HFFc6 (cell line): ENCODE results near the gene TNFSF13. TPM values are rescaled to one million over a fixed set of nuclear protein-coding genes. Genes with fewer than 3 reads are reported as not detected.

Experiments used
- DNase-seq: peaks from one replicate; pipeline ENCODE4 v3.0.0-alpha.2; 2018
- H3K27ac Mint-ChIP-seq: 2 replicates; pipeline ENCODE4 v1.8.0; 2020; ENCODE audit warnings: mild to moderate bottlenecking, mixed read lengths
- H3K27me3 Mint-ChIP-seq: 2 replicates; pipeline ENCODE4 v1.8.0; 2021; ENCODE audit warnings: mild to moderate bottlenecking, moderate library complexity, mixed read lengths; ENCODE audit not compliant: insufficient read depth
- H3K36me3 Mint-ChIP-seq: 2 replicates; pipeline ENCODE4 v1.8.0; 2021; ENCODE audit warnings: low read depth, mixed read lengths
- H3K4me1 Mint-ChIP-seq: 2 replicates; pipeline ENCODE4 v1.8.0; 2020; ENCODE audit warnings: low read depth, mixed read lengths
- H3K4me3 Mint-ChIP-seq: 2 replicates; pipeline ENCODE4 v1.8.0; 2020; ENCODE audit warnings: mild to moderate bottlenecking, moderate library complexity, mixed read lengths
- H3K9me3 Mint-ChIP-seq: 2 replicates; pipeline ENCODE4 v1.8.0; 2020; ENCODE audit warnings: mild to moderate bottlenecking, mixed read lengths
- total RNA-seq, 6 experiments: library from RNA; stranded (reverse); fragmentation: NEBNext Ultra II Directional; extraction: Animal tissue kit (Norgen Biotek cat#: 25700); gene quantifications; 2 replicates in 1 of 6; 3 replicates in 5 of 6; pipeline ENCODE4 v1.2.3, GENCODE V29; 2021
- TF ChIP-seq, protein P1 (sequence below): fragments of 200-600 bp; sonication (generic); IDR thresholded peaks from 2 replicates; pipeline ENCODE4 v1.5.0; 2021; ENCODE audit warnings: antibody characterized with exemption, mild to moderate bottlenecking

TNFSF13 gene
- total RNA-seq, 6 experiments from 2014 or later = 1.2 to 2.8 (median 1.5) TPM

DNA sequence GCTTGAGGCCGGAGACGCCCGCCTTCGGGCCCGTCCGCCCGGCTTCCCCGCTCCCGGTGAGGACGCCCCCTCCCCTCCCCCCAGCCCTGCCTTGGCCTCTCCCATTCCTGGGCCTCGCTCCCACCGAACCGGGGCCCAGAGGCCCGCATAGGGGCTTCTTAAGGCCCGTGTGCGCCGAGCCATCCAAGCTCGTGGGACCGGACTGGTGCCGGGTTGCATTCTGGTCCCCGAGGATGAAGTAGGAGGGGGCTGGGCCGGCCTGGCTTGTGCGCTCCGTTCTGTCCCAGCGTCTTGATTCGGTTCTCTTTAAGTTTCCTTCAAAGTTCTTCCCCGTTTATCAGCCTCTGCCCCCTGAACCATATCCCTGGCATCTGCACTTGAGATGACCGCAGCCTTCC, 3.7 kb downstream of the TNFSF13 start:
- Mint-ChIP-seq H3K4me1 (peaks cover 41% of the 10 kb centered on the region), H3K4me3 (peak overlapping the region; percentile 99), H3K27ac (peak overlapping the region; percentile 88), H3K36me3 (peaks cover 8% of the 10 kb centered on the region), H3K9me3 (no peaks in the 10 kb centered on the region), H3K27me3 (peaks cover 3% of the 10 kb centered on the region)
- TF ChIP-seq, protein P1, sequence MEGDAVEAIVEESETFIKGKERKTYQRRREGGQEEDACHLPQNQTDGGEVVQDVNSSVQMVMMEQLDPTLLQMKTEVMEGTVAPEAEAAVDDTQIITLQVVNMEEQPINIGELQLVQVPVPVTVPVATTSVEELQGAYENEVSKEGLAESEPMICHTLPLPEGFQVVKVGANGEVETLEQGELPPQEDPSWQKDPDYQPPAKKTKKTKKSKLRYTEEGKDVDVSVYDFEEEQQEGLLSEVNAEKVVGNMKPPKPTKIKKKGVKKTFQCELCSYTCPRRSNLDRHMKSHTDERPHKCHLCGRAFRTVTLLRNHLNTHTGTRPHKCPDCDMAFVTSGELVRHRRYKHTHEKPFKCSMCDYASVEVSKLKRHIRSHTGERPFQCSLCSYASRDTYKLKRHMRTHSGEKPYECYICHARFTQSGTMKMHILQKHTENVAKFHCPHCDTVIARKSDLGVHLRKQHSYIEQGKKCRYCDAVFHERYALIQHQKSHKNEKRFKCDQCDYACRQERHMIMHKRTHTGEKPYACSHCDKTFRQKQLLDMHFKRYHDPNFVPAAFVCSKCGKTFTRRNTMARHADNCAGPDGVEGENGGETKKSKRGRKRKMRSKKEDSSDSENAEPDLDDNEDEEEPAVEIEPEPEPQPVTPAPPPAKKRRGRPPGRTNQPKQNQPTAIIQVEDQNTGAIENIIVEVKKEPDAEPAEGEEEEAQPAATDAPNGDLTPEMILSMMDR = no peak
- DNase-seq = no peak

DNA sequence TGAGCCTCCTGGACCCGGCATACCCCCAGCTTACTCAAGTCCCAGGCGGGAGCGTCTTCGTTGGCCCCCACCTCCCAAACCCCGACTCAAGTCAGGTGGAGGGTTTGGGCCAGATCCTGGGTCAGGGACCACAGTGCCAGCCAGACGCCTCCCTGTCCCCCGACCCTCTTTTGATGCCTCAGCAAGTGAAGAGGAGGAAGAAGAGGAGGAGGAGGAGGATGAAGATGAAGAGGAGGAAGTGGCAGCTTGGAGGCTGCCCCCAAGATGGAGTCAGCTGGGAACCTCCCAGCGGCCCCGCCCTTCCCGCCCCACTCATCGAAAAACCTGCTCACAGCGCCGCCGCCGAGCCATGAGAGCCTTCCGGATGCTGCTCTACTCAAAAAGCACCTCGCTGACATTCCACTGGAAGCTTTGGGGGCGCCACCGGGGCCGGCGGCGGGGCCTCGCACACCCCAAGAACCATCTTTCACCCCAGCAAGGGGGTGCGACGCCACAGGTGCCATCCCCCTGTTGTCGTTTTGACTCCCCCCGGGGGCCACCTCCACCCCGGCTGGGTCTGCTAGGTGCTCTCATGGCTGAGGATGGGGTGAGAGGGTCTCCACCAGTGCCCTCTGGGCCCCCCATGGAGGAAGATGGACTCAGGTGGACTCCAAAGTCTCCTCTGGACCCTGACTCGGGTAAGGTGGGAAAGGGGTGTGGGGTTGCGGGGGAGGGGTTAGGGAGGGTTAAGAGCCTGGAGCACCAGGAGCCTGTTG, 4.7 kb downstream of the TNFSF13 start:
- Mint-ChIP-seq H3K9me3 (no peaks in the 10 kb centered on the region), H3K4me1 (peaks cover 42% of the 10 kb centered on the region), H3K27ac (peak overlapping the region; percentile 88), H3K27me3 (peaks cover 3% of the 10 kb centered on the region), H3K36me3 (peaks cover 12% of the 10 kb centered on the region), H3K4me3 (peak overlapping the region; percentile 99)
- TF ChIP-seq, protein P1 = no peak
- DNase-seq = no peak

DNA sequence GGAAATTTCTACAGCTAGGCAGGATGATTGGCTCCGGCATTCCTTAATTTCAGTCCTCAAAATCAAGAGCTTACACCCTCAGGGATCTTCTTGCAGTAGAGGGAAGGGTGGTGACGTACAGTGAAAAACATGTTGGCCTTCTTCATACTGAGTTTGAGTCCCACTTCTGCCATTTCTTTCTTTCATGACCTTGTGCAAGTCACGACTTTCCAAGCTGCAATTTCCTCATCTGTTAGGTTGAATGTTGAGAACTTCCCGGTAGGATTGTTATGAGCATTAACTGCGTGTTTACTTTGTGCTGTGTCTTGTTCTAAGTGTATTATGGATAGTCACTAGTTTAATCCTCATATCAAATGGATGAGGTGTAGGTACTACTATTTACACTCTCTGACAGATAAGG, 11.0 kb downstream of the TNFSF13 start:
- Mint-ChIP-seq H3K4me1 (peaks cover 30% of the 10 kb centered on the region), H3K27me3 (peaks cover 20% of the 10 kb centered on the region), H3K4me3 (no peak overlapping the region), H3K36me3 (peaks cover 52% of the 10 kb centered on the region), H3K9me3 (peaks cover 9% of the 10 kb centered on the region), H3K27ac (no peak overlapping the region)
- TF ChIP-seq, protein P1 = no peak
- no peak for DNase-seq

DNA sequence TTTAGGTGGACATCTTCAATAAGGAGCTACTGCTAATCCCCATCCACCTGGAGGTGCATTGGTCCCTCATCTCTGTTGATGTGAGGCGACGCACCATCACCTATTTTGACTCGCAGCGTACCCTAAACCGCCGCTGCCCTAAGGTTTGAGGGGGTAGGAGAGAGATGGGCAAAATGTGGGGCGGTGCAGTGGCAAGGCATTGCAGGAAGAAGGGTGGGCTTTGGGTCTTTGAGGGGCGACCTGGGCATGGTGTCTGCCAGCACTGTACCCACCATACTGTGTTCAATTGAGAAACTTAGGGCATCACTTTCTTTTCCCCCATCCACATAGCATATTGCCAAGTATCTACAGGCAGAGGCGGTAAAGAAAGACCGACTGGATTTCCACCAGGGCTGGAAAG, 11.8 kb downstream of the TNFSF13 start:
- peaks cover 26% of the 10 kb centered on the region for H3K27me3 Mint-ChIP-seq
- no peak overlapping the region for H3K4me3 Mint-ChIP-seq
- peaks cover 9% of the 10 kb centered on the region for H3K9me3 Mint-ChIP-seq
- peaks cover 60% of the 10 kb centered on the region for H3K36me3 Mint-ChIP-seq
- H3K4me1 Mint-ChIP-seq = peaks cover 38% of the 10 kb centered on the region
- DNase-seq = no peak
- no peak overlapping the region for H3K27ac Mint-ChIP-seq
- TF ChIP-seq, protein P1 = no peak

DNA sequence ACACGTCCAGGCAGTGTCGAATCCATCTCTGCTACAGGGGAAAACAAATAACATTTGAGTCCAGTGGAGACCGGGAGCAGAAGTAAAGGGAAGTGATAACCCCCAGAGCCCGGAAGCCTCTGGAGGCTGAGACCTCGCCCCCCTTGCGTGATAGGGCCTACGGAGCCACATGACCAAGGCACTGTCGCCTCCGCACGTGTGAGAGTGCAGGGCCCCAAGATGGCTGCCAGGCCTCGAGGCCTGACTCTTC, 13.7 kb downstream of the TNFSF13 start:
- Mint-ChIP-seq H3K4me1 (peaks cover 56% of the 10 kb centered on the region), H3K9me3 (peaks cover 9% of the 10 kb centered on the region), H3K27ac (peak overlapping the region; percentile 97), H3K36me3 (peaks cover 79% of the 10 kb centered on the region), H3K4me3 (peak overlapping the region; percentile 94), H3K27me3 (peaks cover 40% of the 10 kb centered on the region)
- TF ChIP-seq, protein P1 = no peak
- no peak for DNase-seq
